Esophagus (tissue), 2 donors: Measurements from ENCODE around the gene FNBP1. TPM values are rescaled to one million over a fixed set of nuclear protein-coding genes. Genes with fewer than 3 reads are reported as not detected.
"Not testable (repeated sequence)": the region's sequence is repeated elsewhere in the genome, so short reads cannot be mapped to it uniquely, and the experiment has no call there.

ENCODE experiments used
- H3K27ac ChIP-seq, 2 donors: one replicate each; pipeline ENCODE4 v1.5.1; 2013; ENCODE audit warnings: low read depth in 2 of 2, mild to moderate bottlenecking in 2 of 2, inconsistent platforms in 1 of 2, low read length in 1 of 2, moderate library complexity in 1 of 2
- H3K27me3 ChIP-seq, 2 donors: one replicate each; pipeline ENCODE4 v1.6.1; 2013; ENCODE audit warnings: low read length in 2 of 2, control low read depth in 1 of 2, mild to moderate bottlenecking in 1 of 2; ENCODE audit not compliant: insufficient read depth in 2 of 2, control insufficient read depth in 1 of 2
- H3K36me3 ChIP-seq, 2 donors: one replicate each; pipeline ENCODE4 v1.6.1; 2013; ENCODE audit warnings: low read length in 1 of 2; ENCODE audit not compliant: control insufficient read depth in 2 of 2, insufficient read depth in 2 of 2
- H3K4me1 ChIP-seq, 2 donors: one replicate each; pipeline ENCODE4 v1.6.1; 2013; ENCODE audit warnings: low read length in 1 of 2; ENCODE audit not compliant: control insufficient read depth in 2 of 2, insufficient read depth in 2 of 2
- H3K4me3 ChIP-seq, 2 donors: one replicate each; pipeline ENCODE4 v1.5.1; 2013; ENCODE audit warnings: low read length in 2 of 2, mild to moderate bottlenecking in 2 of 2, low read depth in 1 of 2, moderate library complexity in 1 of 2
- H3K9me3 ChIP-seq, 2 donors: one replicate each; pipeline ENCODE4 v1.6.1; 2013; ENCODE audit warnings: mild to moderate bottlenecking in 2 of 2, low read depth in 1 of 2, low read length in 1 of 2, moderate library complexity in 1 of 2; ENCODE audit not compliant: control insufficient read depth in 2 of 2, insufficient read depth in 1 of 2
- WGBS, 2 donors: extraction: QIAGEN DNeasy Blood & Tissue Kit; methylation state at CpG; one replicate each; pipeline ENCODE4 v1.1.7; 2013; 5-methylcytosine and 5-hydroxymethylcytosine counted together
- polyA plus RNA-seq, 2 donors: library from polyadenylated mRNA; stranded (reverse); fragments of 200-250 nt; gene quantifications; one replicate each; pipeline ENCODE4 v1.2.3, GENCODE V29; 2013
- donor health status: healthy with polysubstance abuse.
- donor health status: Bipolar disorder and iron deficiency.

Gene FNBP1
- polyA plus RNA-seq, 2 donors: 16.1 to 19.1 TPM

DNA sequence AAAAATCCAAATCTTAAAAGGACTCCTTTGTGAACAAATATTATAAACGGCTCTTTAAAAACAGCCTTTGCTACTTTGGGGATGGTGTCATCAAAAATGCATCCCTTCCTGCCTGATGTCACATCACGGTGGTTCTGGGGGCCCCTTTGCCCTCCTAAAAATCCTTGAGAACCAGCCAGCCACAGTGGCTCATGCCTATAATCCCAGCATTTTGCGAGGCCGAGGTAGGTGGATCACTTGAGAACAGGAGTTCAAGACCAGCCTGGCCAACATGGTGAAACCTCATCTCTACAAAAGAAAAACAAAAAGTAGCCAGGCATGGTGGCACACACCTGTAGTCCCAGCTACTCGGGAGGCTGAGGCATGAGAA, 43.9 kb downstream of the FNBP1 start:
- H3K27me3 ChIP-seq: no peaks in the 10 kb centered on the region
- no peaks in the 10 kb centered on the region for H3K9me3 ChIP-seq
- no peaks in the 10 kb centered on the region for H3K36me3 ChIP-seq
- WGBS, 2 donors: 67 to 72% methylated on average over 5 of the region's 5 CpGs
- no peak overlapping the region for H3K4me3 ChIP-seq
- H3K4me1 ChIP-seq: peaks cover 0 to 4% of the 10 kb centered on the region in 2 donors
- H3K27ac ChIP-seq: no peak overlapping the region

DNA sequence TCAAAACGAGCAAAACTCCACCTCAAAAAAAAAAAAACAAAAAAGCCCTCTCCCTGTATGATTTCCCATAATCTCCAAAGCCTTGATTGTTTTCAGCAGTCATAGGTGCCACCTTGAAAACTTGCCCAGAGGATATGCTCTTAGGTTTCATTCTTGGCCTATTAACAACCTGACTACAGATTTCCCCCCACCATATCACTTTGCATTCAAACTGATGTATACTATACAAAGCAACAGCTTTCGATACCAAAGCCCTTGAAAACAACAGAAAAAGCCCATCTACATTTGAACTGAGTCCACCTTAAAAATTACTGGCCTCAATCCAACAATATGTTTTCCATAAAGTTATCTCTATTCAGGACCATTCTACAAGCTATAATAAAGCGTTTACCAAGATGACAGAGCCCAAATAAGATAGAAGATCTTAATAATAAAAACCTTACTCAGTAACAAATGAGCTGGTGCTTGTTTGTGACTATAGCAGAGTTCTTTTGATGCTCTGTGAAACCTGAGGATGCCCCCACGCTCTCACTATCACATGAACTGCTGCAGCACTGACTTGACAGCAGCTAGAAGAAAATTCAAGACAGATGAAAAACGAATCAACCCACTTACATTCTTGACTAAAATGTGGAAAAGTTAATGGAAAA, 44.4 kb downstream of the FNBP1 start:
- H3K9me3 ChIP-seq: no peaks in the 10 kb centered on the region
- H3K27ac ChIP-seq: peak overlapping the region in 1 of 2 donors; percentile 36
- WGBS, 2 donors: 56 to 59% methylated on average over 5 of the region's 5 CpGs
- H3K4me1 ChIP-seq: peaks cover 0 to 4% of the 10 kb centered on the region in 2 donors
- no peaks in the 10 kb centered on the region for H3K36me3 ChIP-seq
- no peak overlapping the region for H3K4me3 ChIP-seq
- H3K27me3 ChIP-seq: no peaks in the 10 kb centered on the region

DNA sequence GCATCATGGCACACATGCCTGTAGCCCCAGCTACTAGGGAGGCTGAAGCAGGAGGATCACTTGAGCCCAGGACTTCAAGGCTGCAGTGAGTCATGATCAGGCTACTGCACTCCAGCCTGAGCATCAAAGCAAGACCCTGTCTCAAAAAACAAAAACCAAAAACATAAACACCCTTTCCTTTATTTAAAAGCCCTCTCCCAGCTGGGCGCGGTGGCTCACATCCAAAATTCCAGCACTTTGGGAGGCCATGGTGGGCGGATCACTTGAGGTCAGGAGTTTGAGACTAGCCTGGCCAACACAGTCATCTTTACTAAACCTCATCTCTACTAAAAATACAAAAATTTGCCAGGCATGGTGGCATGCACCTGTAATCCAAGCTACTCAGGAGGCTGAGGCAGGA, 45.3 kb downstream of the FNBP1 start:
- H3K4me3 ChIP-seq, H3K9me3 ChIP-seq, H3K27ac ChIP-seq, H3K27me3 ChIP-seq, H3K36me3 ChIP-seq, H3K4me1 ChIP-seq: not testable (repeated sequence)
- WGBS, 2 donors: 88 to 99% methylated on average over 3 of the region's 3 CpGs

DNA sequence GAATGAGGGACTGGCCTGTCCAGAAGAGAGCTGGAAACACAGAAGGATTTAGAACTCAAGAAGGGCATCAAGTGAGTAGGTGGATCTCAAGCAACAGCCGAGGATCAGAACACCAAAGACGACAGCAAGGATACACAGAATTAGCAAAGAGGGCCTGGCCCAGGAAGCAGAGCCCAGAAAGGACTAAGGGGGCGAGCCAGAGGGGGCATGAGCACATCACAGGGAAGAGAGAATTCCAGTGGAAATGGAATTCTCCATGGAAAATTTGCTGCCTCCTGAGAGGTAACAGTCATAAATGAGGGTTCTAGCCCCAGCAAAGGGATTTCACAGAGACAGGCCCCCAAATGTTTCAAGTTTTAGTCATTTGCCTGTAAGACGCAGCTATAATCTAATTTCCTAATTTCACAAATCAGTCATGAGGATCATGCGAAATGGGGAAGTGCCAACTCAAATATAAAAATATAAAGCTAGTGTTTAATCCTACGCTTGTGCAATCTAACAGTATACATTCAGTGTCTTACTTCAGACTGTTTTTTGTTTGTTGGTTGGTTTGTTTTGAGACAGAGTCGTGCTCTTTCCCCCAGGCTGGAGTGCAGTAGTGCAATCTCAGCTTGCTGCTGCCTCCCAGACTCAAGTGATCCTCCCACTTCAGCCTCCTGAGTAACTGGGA, 46.7 kb downstream of the FNBP1 start:
- H3K4me3 ChIP-seq: no peak overlapping the region
- 58 to 69% methylated on average over 7 of the region's 7 CpGs for WGBS, 2 donors
- H3K27ac ChIP-seq: peak overlapping the region; percentile 3 to 83
- no peaks in the 10 kb centered on the region for H3K9me3 ChIP-seq
- H3K4me1 ChIP-seq: peaks cover 0 to 4% of the 10 kb centered on the region in 2 donors
- no peaks in the 10 kb centered on the region for H3K27me3 ChIP-seq
- no peaks in the 10 kb centered on the region for H3K36me3 ChIP-seq

DNA sequence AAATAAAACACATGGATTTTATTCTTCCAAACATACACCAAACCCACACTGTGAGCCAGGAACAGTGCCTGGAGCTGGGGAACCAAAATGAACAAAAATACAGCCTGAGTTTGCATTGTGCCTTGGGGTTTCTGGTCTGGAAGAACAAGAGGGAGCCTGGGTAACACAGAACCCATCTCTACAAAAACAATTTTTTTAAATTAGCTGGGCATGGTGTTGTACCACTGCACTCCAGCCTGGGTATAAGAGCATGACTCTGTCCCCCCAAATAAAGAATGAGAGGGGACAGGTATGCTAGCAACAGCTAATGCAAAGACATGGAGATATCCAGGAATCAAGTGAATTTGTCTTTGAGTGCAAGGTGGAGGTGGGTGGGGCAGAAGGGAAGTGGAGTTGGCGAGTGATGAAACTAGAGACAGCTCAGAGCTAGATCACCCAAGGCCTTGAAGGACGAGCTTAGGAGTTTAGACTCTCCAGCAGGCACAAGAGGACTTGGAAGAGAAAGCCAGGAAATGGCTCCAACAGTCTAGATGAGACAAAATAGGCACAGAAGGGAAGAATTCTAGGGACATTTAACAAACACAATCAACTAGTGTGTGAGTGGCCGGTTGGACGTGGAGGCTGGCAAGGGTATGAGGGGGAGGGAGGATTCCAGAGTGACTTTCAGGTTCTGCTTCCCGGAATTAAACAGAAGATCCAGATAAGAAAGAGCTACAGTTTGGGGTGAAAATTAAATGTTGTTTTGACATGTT, 47.4 kb downstream of the FNBP1 start:
- H3K36me3 ChIP-seq: no peaks in the 10 kb centered on the region
- 44 to 56% methylated on average over 5 of the region's 5 CpGs for WGBS, 2 donors
- H3K9me3 ChIP-seq: no peaks in the 10 kb centered on the region
- H3K4me3 ChIP-seq: no peak overlapping the region
- peak overlapping the region; percentile 3 to 83 for H3K27ac ChIP-seq
- no peaks in the 10 kb centered on the region for H3K27me3 ChIP-seq
- H3K4me1 ChIP-seq: peaks cover 0 to 4% of the 10 kb centered on the region in 2 donors

DNA sequence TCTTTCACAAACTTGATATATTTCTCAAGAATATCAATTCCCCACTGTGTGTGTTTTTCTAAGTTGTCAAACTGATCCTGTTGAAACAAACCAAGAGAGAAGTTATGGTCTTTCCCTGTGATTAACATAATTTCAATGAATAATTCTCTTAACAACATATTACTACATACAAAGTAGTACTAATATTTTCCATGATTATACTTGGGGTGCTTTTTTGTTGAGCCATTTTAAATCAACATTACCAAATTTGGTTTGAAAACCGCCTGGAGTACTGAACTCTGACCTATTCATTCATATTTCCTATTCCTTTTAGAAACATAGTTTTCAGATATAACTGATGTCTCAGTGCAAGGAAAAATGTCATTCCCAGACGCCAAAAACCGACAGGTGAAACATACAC, 48.1 kb downstream of the FNBP1 start:
- Histone ChIP-seq H3K9me3 (no peaks in the 10 kb centered on the region), H3K27me3 (no peaks in the 10 kb centered on the region), H3K27ac (peak overlapping the region in 1 of 2 donors; percentile 3), H3K36me3 (no peaks in the 10 kb centered on the region), H3K4me3 (no peak overlapping the region), H3K4me1 (peaks cover 0 to 4% of the 10 kb centered on the region in 2 donors)
- 52 to 53% methylated on average over 3 of the region's 3 CpGs for WGBS, 2 donors

DNA sequence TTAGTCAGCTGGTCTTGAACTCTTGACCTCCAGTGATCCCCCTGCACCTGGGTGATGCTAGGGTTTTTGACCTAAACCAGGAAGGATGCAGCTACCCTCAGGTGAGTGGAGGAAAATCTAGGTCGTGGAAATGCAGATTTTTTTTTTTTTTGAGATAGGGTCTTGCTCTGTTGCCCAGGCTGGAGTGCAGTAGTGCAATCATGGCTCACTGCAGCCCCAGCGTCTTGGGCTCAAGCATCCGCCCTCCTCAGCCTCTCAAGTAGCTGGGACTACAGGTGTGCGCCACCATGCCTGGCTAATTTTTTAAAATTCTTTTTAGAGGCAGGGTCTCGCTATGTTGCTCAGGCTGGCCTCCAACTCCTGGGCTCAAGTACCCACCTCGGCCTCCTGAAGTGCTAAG, 51.9 kb downstream of the FNBP1 start:
- 97% methylated on average over 6 of the region's 6 CpGs for WGBS, 2 donors
- H3K9me3 ChIP-seq, H3K4me3 ChIP-seq, H3K27me3 ChIP-seq, H3K4me1 ChIP-seq, H3K36me3 ChIP-seq: not testable (repeated sequence)
- H3K27ac ChIP-seq: peak overlapping the region in 1 of 2 donors; percentile 42

DNA sequence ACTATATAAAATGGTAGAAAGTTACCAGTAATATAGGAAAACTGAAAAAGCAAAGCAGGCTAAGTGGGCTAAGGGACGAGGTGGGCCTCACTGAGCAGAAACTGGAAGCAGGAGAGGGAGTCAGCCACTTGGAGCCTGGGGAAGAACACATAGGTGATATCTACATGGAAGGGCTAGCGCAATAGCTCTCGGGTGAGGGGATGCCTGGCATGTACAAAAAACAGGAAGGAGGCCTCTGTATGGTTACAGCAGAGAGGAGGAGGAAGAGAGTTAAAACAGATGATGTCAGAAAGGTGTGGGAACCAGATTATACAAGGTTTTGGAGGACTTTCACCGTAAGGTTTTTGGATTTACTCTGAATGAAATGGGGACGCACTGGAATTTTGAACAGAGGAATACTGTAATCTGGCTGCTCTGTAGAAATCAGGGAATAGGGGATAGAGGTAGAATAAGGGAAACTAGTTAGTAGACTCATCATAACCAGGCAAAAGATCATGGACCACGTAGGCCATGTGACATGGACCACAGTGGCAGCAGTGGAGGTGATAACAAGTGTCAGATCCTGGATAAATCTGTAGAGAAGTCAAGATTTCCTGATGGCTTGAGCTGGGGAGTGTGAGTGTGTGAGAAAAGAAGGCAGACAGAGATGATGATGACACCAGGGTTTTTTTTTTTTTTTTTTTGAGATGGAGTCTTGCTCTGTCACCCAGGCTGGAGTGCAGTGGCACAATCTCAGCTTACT, 52.5 kb downstream of the FNBP1 start:
- Histone ChIP-seq H3K36me3 (no peaks in the 10 kb centered on the region), H3K9me3 (no peaks in the 10 kb centered on the region), H3K27me3 (no peaks in the 10 kb centered on the region), H3K4me1 (peaks cover 0 to 4% of the 10 kb centered on the region in 2 donors), H3K4me3 (no peak overlapping the region), H3K27ac (peak overlapping the region; percentile 40 to 55)
- 63 to 65% methylated on average over 6 of the region's 6 CpGs for WGBS, 2 donors

DNA sequence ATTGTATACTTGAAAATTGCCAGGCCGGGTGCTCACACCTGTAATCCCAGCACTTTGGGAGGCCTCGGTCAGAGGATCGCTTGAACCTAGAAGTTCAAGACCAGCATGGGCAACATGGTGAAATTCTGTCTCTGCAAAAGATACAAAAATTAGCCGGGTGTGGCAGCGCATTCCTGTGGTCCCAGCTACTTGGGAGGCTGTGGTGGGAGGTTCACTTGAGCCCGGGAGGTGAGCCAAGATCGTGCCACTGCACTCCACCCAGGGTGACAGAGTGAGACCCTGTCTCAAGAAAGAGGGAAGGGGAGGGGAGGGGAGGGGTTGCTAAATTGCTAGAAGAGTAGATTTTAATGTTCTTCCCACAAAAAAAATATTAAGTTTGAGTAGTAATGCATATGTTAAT, 53.2 kb downstream of the FNBP1 start:
- Histone ChIP-seq H3K4me1 (peaks cover 0 to 4% of the 10 kb centered on the region in 2 donors), H3K27ac (no peak overlapping the region)
- WGBS, 2 donors: 63 to 75% methylated on average over 7 of the region's 7 CpGs

More for the DNA sequence above, 53.2 kb downstream of the FNBP1 start:
- no peaks in the 10 kb centered on the region for H3K36me3 ChIP-seq
- H3K27me3 ChIP-seq: no peaks in the 10 kb centered on the region
- H3K9me3 ChIP-seq: no peaks in the 10 kb centered on the region
- no peak overlapping the region for H3K4me3 ChIP-seq
